Activated CD4-positive, alpha-beta T cell treated with anti-CD3 and anti-CD28 coated beads, Interleukin-10, Interleukin-2, amounts not matched to agents 100 ng/mL and 50 ng/mL, durations not matched to agents 16 hours and 8 hours (primary cell): ENCODE measurements around the gene ARPC5L.
"Not testable (repeated sequence)": the region's sequence is repeated elsewhere in the genome, so short reads cannot be mapped to it uniquely, and the experiment has no call there.

Source experiments
- DNase-seq: peaks from one replicate; pipeline ENCODE4 v3.0.0-alpha.2; 2020

ARPC5L gene

GRCh38 chr9:124894741-124895170 lies 32.8 kb downstream of the ARPC5L start:
- peak; percentile 50 for DNase-seq

- DNase-seq: no peak
Observed at GRCh38 chr9:124897570-124898460, 35.9 kb downstream of the ARPC5L start.

GRCh38 chr9:124899845-124900244 lies 37.9 kb downstream of the ARPC5L start:
- no peak for DNase-seq

GRCh38 chr9:124906966-124907365 lies 45.0 kb downstream of the ARPC5L start:
- DNase-seq: no peak

- no peak for DNase-seq
Observed at GRCh38 chr9:124908098-124908497, 46.2 kb downstream of the ARPC5L start.

GRCh38 chr9:124911766-124912165 lies 49.8 kb downstream of the ARPC5L start:
- DNase-seq: no peak

- DNase-seq: no peak
Observed at GRCh38 chr9:124913378-124913777, 51.4 kb downstream of the ARPC5L start.

GRCh38 chr9:124914753-124915405 lies 52.9 kb downstream of the ARPC5L start:
- DNase-seq: no peak

GRCh38 chr9:124920394-124920793 lies 58.5 kb downstream of the ARPC5L start:
- not testable (repeated sequence) for DNase-seq
